HEK293 (cell line): ENCODE measurements around the gene AIF1L.

Experiments
- CTCF ChIA-PET: fragments of 350-600 bp; formaldehyde crosslinking; extraction: SDS; loops from one replicate; lab custom pipeline; 2021; ENCODE audit warnings: antibody characterized with exemption; lab: Yijun Ruan, JAX
- POLR2A ChIA-PET: fragments of 300-600 bp; formaldehyde crosslinking; extraction: SDS; loops from one replicate; lab custom pipeline; 2020; ENCODE audit warnings: antibody characterized with exemption, inconsistent platforms; lab: Yijun Ruan, JAX
- H3K27ac ChIP-seq: fragments of 200-500 bp; sonication (Bioruptor generic); 2 replicates; pipeline ENCODE4 v1.5.1; 2014; ENCODE audit warnings: low read depth, low read length, control low read depth, inconsistent platforms; ENCODE audit errors: extremely low read depth
- H3K36me3 ChIP-seq, 2 experiments: fragments of 200-500 bp in 1 of 2; sonication (Bioruptor generic) in 1 of 2; 1 replicate in 1 of 2; 2 replicates in 1 of 2; pipeline ENCODE4 v1.5.1; 2014 to 2017; ENCODE audit warnings: inconsistent platforms in 2 of 2, low read length in 2 of 2; ENCODE audit not compliant: control insufficient read depth in 2 of 2, insufficient read depth in 1 of 2
- H3K4me1 ChIP-seq: fragments of 200-500 bp; sonication (Bioruptor generic); 2 replicates; pipeline ENCODE4 v1.5.1; 2014; ENCODE audit warnings: mild to moderate bottlenecking, low read length, inconsistent platforms; ENCODE audit not compliant: control insufficient read depth, insufficient read depth
- H3K4me3 ChIP-seq: 2 replicates; pipeline ENCODE4 v1.5.1; 2011; ENCODE audit warnings: low read depth, mild to moderate bottlenecking, control low read depth, low read length, moderate library complexity
- H3K9me3 ChIP-seq: fragments of 200-500 bp; sonication (Bioruptor generic); 2 replicates; pipeline ENCODE4 v1.5.1; 2014; ENCODE audit warnings: low read depth, low read length, inconsistent platforms; ENCODE audit not compliant: control insufficient read depth, insufficient read depth
- BCL11A ChIP-seq: fragments of 450-650 bp; formaldehyde crosslinking; IDR thresholded peaks from 2 replicates; pipeline ENCODE4 v1.5.1; 2016; ENCODE audit warnings: low read depth, missing biosample characterization, missing genetic modification characterization
- CTCF ChIP-seq: fragments of 450-650 bp; formaldehyde crosslinking; IDR thresholded peaks from 2 replicates; pipeline ENCODE4 v1.5.1; 2016; ENCODE audit warnings: missing biosample characterization, missing genetic modification characterization
- KLF16 ChIP-seq: fragments of 450-650 bp; formaldehyde crosslinking; IDR thresholded peaks from 2 replicates; pipeline ENCODE4 v1.5.1; 2017; ENCODE audit warnings: missing biosample characterization, missing genetic modification characterization
- KLF8 ChIP-seq: fragments of 450-650 bp; formaldehyde crosslinking; IDR thresholded peaks from 2 replicates; pipeline ENCODE4 v1.5.1; 2016; ENCODE audit warnings: missing biosample characterization, missing genetic modification characterization
- PRDM4 ChIP-seq: fragments of 450-650 bp; formaldehyde crosslinking; IDR thresholded peaks from 2 replicates; pipeline ENCODE4 v1.5.1; 2017; ENCODE audit warnings: missing biosample characterization, missing genetic modification characterization
- PRDM6 ChIP-seq: fragments of 450-650 bp; formaldehyde crosslinking; IDR thresholded peaks from 2 replicates; pipeline ENCODE4 v1.5.1; 2017; ENCODE audit warnings: missing biosample characterization, missing genetic modification characterization
- SETDB1 ChIP-seq: IDR thresholded peaks from one replicate; pipeline ENCODE4 v1.6.1; 2017; ENCODE audit warnings: mild to moderate bottlenecking, low read length, moderate library complexity, mixed read lengths; ENCODE audit not compliant: insufficient read length
- SP2 ChIP-seq: fragments of 450-650 bp; formaldehyde crosslinking; IDR thresholded peaks from 2 replicates; pipeline ENCODE4 v1.5.1; 2016; ENCODE audit warnings: missing biosample characterization, missing genetic modification characterization
- YY2 ChIP-seq: fragments of 450-650 bp; formaldehyde crosslinking; IDR thresholded peaks from 2 replicates; pipeline ENCODE4 v1.5.1; 2016; ENCODE audit warnings: missing biosample characterization, missing genetic modification characterization
- ZBTB44 ChIP-seq: fragments of 450-650 bp; IDR thresholded peaks from 2 replicates; pipeline ENCODE4 v1.5.1; 2018; ENCODE audit warnings: missing biosample characterization, mild to moderate bottlenecking, missing genetic modification characterization
- ZNF114 ChIP-seq: fragments of 450-650 bp; formaldehyde crosslinking; IDR thresholded peaks from 2 replicates; pipeline ENCODE4 v1.5.0; 2017; ENCODE audit warnings: missing biosample characterization, missing genetic modification characterization
- ZNF138 ChIP-seq: fragments of 450-650 bp; formaldehyde crosslinking; IDR thresholded peaks from 2 replicates; pipeline ENCODE4 v1.5.1; 2016; ENCODE audit warnings: missing biosample characterization, missing genetic modification characterization, borderline replicate concordance
- ZNF155 ChIP-seq: fragments of 450-650 bp; formaldehyde crosslinking; IDR thresholded peaks from 2 replicates; pipeline ENCODE4 v1.5.1; 2016; ENCODE audit warnings: missing biosample characterization, missing genetic modification characterization
- ZNF174 ChIP-seq: fragments of 450-650 bp; formaldehyde crosslinking; IDR thresholded peaks from 2 replicates; pipeline ENCODE4 v1.5.0; 2017; ENCODE audit warnings: missing biosample characterization, mild to moderate bottlenecking, missing genetic modification characterization
- ZNF2 ChIP-seq: fragments of 450-650 bp; formaldehyde crosslinking; IDR thresholded peaks from 2 replicates; pipeline ENCODE4 v1.5.1; 2016; ENCODE audit warnings: missing biosample characterization, missing genetic modification characterization
- ZNF239 ChIP-seq: fragments of 450-650 bp; formaldehyde crosslinking; IDR thresholded peaks from 2 replicates; pipeline ENCODE4 v1.5.1; 2016; ENCODE audit warnings: missing biosample characterization, missing genetic modification characterization
- ZNF362 ChIP-seq: fragments of 450-650 bp; formaldehyde crosslinking; IDR thresholded peaks from 2 replicates; pipeline ENCODE4 v1.5.1; 2016; ENCODE audit warnings: missing biosample characterization, missing genetic modification characterization
- ZNF366 ChIP-seq: fragments of 450-650 bp; formaldehyde crosslinking; conservative IDR thresholded peaks from 2 replicates; pipeline ENCODE4 v1.5.1; 2016; ENCODE audit warnings: missing biosample characterization, missing genetic modification characterization
- ZNF394 ChIP-seq: fragments of 450-650 bp; formaldehyde crosslinking; IDR thresholded peaks from 2 replicates; pipeline ENCODE4 v1.5.1; 2016; ENCODE audit warnings: missing biosample characterization, missing genetic modification characterization, mild to moderate bottlenecking, moderate library complexity, borderline replicate concordance
- ZNF404 ChIP-seq: fragments of 450-650 bp; formaldehyde crosslinking; IDR thresholded peaks from 2 replicates; pipeline ENCODE4 v1.5.1; 2017; ENCODE audit warnings: missing biosample characterization, missing genetic modification characterization
- ZNF423 ChIP-seq: fragments of 450-650 bp; formaldehyde crosslinking; IDR thresholded peaks from 2 replicates; pipeline ENCODE4 v1.5.1; 2016; ENCODE audit warnings: missing biosample characterization, missing genetic modification characterization
- ZNF707 ChIP-seq: fragments of 450-650 bp; formaldehyde crosslinking; IDR thresholded peaks from 2 replicates; pipeline ENCODE4 v1.5.1; 2016; ENCODE audit warnings: missing biosample characterization, missing genetic modification characterization
- ZNF785 ChIP-seq: fragments of 450-650 bp; formaldehyde crosslinking; IDR thresholded peaks from 2 replicates; pipeline ENCODE4 v1.5.1; 2016; ENCODE audit warnings: missing biosample characterization, missing genetic modification characterization
- ZSCAN4 ChIP-seq: fragments of 450-650 bp; formaldehyde crosslinking; IDR thresholded peaks from 2 replicates; pipeline ENCODE4 v1.5.1; 2017; ENCODE audit warnings: missing biosample characterization, missing genetic modification characterization

AIF1L gene

GRCh38 chr9:131092030-131092429 lies 4.3 kb upstream of the AIF1L start:
- no peak overlapping the region for H3K27ac ChIP-seq
- H3K4me3 ChIP-seq: no peak overlapping the region
- CTCF ChIA-PET: interaction anchor here (0.7 kb wide), 1 partner anchor 245 kb away, joined by 3 read pairs; no protein-coding TSS in a partner anchor
- H3K4me1 ChIP-seq: no peaks in the 10 kb centered on the region
- no peaks in the 10 kb centered on the region for H3K9me3 ChIP-seq
- TF ChIP-seq PRDM4: no peak
- TF ChIP-seq ZNF394: no peak
- no peak for TF ChIP-seq ZNF155
- TF ChIP-seq SETDB1: no peak
- no peak for TF ChIP-seq ZNF366
- TF ChIP-seq ZNF174: no peak
- no peak for TF ChIP-seq ZNF239 (tag by site-specific recombination)
- no peak for TF ChIP-seq ZNF707 (tag by site-specific recombination)
- TF ChIP-seq, all 188 proteins: peak for 0
- H3K36me3 ChIP-seq: no peaks in the 10 kb centered on the region
- POLR2A ChIA-PET: interaction anchor here (1.1 kb wide), 1 partner anchor 33 kb away, joined by 3 read pairs; the partner anchor contains the start of gene NUP214

- no peaks in the 10 kb centered on the region for H3K4me1 ChIP-seq
- ChIA-PET CTCF (interaction anchor here (0.7 kb wide), 1 partner anchor 93 kb away, joined by 3 read pairs; no protein-coding TSS in a partner anchor), POLR2A (interaction anchor here (0.6 kb wide), 1 partner anchor 106 kb away, joined by 6 read pairs; no protein-coding TSS in a partner anchor)
- H3K27ac ChIP-seq: no peak overlapping the region
- no peaks in the 10 kb centered on the region for H3K9me3 ChIP-seq
- no peaks in the 10 kb centered on the region for H3K36me3 ChIP-seq
- H3K4me3 ChIP-seq: no peak overlapping the region
- TF ChIP-seq PRDM6 (tag by site-specific recombination) (no peak), ZNF404 (no peak), SP2 (tag by site-specific recombination) (no peak), ZNF2 (tag by site-specific recombination) (no peak), YY2 (tag by site-specific recombination) (no peak), ZNF362 (tag by site-specific recombination) (no peak), ZNF785 (no peak), ZNF138 (tag by site-specific recombination) (no peak), CTCF (tag by site-specific recombination) (no peak), ZSCAN4 (tag by site-specific recombination) (no peak), ZBTB44 (tag by site-specific recombination) (no peak), ZNF423 (tag by site-specific recombination) (no peak), KLF16 (tag by site-specific recombination) (no peak), ZNF114 (tag by site-specific recombination) (no peak), BCL11A (tag by site-specific recombination) (no peak), KLF8 (tag by site-specific recombination) (no peak)
Measured at GRCh38 chr9:131092548-131093440, 3.5 kb upstream of the AIF1L start.
